ENCODE measurements around the gene MCCC2. TPM values are rescaled to one million over a fixed set of nuclear protein-coding genes. Genes with fewer than 3 reads are reported as not detected.

MCCC2 gene
- polyA plus RNA-seq, 1 donor (not counting 4 experiments of a cell fraction or from before 2014, with no cell fraction given): 52.5 TPM

DNA sequence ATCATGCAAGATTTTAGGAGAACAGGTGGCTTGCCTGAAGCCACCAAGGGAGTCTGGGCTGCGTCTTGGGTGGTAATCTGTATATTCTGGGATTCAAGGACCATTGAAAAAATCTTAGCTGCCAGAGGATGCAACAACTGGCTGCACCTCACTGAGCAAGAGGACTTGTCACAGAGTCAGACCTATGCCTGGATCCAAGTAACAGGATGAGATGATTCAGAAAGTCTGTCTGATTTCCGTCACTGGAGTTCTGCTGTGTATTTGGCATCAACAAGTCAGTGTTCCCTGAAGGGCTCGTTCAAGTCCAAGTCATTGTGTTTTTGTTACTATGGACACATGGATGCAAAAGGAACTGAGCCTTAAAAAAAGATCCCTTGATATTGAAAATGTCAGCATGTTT, 94.2 kb downstream of the MCCC2 start:
- Histone ChIP-seq H3K27me3 (ENCODE audit: control insufficient read depth, extremely low read depth, insufficient read depth, low read length) (peaks cover 8% of the 10 kb centered on the region), H2AFZ (ENCODE audit: control insufficient read depth, low read length) (no peak overlapping the region), H3K4me3 (ENCODE audit: control insufficient read depth in 2 of 3, extremely low read depth in 1 of 3, insufficient read depth in 2 of 3, low read depth in 1 of 3, low read length in 3 of 3) (no peak overlapping the region), H3K4me1 (ENCODE audit: control insufficient read depth, extremely low read depth, insufficient read depth, low read length) (no peaks in the 10 kb centered on the region), H4K20me1 (ENCODE audit: control insufficient read depth, extremely low read depth, insufficient read depth, low read length) (no peaks in the 10 kb centered on the region), H3K79me2 (ENCODE audit: control insufficient read depth, insufficient read depth, low read length) (no peaks in the 10 kb centered on the region), H3K9ac (ENCODE audit: control insufficient read depth, extremely low read depth, insufficient read depth, low read length) (no peak overlapping the region), H3K4me2 (ENCODE audit: control insufficient read depth, extremely low read depth, insufficient read depth, low read depth, low read length) (no peak overlapping the region), H3K27ac (ENCODE audit: control insufficient read depth, insufficient read depth, low read length) (no peak overlapping the region), H3K9me3 (ENCODE audit: control insufficient read depth, low read depth, low read length) (no peaks in the 10 kb centered on the region), H3K36me3 (ENCODE audit: control insufficient read depth in 2 of 2, extremely low read depth in 1 of 2, insufficient read depth in 2 of 2, low read length in 2 of 2) (no peaks in the 10 kb centered on the region), H3K9me1 (ENCODE audit: control insufficient read depth, extremely low read depth, insufficient read depth, low read length) (no peaks in the 10 kb centered on the region)
- dilution Hi-C loops (cut with MboI; ENCODE audit: extremely low pct_ligation_motif_present, low sequenced_read_pairs): no loop called here
- FAIRE-seq: no peak
- DNase-seq (ENCODE audit: low read depth, low spot score): no peak
- TF ChIP-seq, protein P1, sequence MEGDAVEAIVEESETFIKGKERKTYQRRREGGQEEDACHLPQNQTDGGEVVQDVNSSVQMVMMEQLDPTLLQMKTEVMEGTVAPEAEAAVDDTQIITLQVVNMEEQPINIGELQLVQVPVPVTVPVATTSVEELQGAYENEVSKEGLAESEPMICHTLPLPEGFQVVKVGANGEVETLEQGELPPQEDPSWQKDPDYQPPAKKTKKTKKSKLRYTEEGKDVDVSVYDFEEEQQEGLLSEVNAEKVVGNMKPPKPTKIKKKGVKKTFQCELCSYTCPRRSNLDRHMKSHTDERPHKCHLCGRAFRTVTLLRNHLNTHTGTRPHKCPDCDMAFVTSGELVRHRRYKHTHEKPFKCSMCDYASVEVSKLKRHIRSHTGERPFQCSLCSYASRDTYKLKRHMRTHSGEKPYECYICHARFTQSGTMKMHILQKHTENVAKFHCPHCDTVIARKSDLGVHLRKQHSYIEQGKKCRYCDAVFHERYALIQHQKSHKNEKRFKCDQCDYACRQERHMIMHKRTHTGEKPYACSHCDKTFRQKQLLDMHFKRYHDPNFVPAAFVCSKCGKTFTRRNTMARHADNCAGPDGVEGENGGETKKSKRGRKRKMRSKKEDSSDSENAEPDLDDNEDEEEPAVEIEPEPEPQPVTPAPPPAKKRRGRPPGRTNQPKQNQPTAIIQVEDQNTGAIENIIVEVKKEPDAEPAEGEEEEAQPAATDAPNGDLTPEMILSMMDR (optimal IDR thresholded peaks at IDR 0.05 in 1 of 3, IDR thresholded peaks at IDR 0.05 in 1 of 3, conservative IDR thresholded peaks at IDR 0.05 in 1 of 3; ENCODE audit: extremely low read depth in 1 of 3, insufficient read depth in 2 of 3, low read length in 3 of 3): no peak
- no peak for TF ChIP-seq EZH2 (IDR thresholded peaks at IDR 0.05; ENCODE audit: low read length)

DNA sequence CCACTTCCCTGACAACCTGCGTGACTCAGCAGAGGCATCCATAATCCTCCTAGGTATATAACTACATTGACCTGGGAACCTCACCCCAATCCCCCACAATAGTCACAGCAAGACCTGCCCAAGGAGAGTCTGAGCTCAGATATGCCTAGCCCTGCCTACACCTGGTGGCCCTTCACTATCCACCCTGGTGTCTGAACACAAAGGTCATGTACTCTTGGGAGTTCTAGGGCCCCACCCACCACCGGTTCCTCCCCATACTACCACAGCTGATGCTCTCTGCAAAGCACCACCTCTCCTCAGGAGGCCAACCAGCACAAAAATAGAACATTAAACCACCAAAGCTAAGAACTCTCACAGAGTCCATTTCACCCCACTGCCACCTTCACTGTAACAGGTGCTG, 97.2 kb downstream of the MCCC2 start:
- H3K4me1 ChIP-seq (ENCODE audit: control insufficient read depth, extremely low read depth, insufficient read depth, low read length): no peaks in the 10 kb centered on the region
- no peaks in the 10 kb centered on the region for H4K20me1 ChIP-seq (ENCODE audit: control insufficient read depth, extremely low read depth, insufficient read depth, low read length)
- no peaks in the 10 kb centered on the region for H3K79me2 ChIP-seq (ENCODE audit: control insufficient read depth, insufficient read depth, low read length)
- peaks cover under 1% of the 10 kb centered on the region for H3K27me3 ChIP-seq (ENCODE audit: control insufficient read depth, extremely low read depth, insufficient read depth, low read length)
- no peak overlapping the region for H3K4me2 ChIP-seq (ENCODE audit: control insufficient read depth, extremely low read depth, insufficient read depth, low read depth, low read length)
- TF ChIP-seq, protein P1 (optimal IDR thresholded peaks at IDR 0.05 in 1 of 3, IDR thresholded peaks at IDR 0.05 in 1 of 3, conservative IDR thresholded peaks at IDR 0.05 in 1 of 3; ENCODE audit: extremely low read depth in 1 of 3, insufficient read depth in 2 of 3, low read length in 3 of 3): no peak
- no peak for TF ChIP-seq EZH2 (IDR thresholded peaks at IDR 0.05; ENCODE audit: low read length)
- dilution Hi-C loops (cut with MboI; ENCODE audit: extremely low pct_ligation_motif_present, low sequenced_read_pairs): no loop called here
- no peaks in the 10 kb centered on the region for H3K36me3 ChIP-seq (ENCODE audit: control insufficient read depth in 2 of 2, extremely low read depth in 1 of 2, insufficient read depth in 2 of 2, low read length in 2 of 2)
- no peaks in the 10 kb centered on the region for H3K9me3 ChIP-seq (ENCODE audit: control insufficient read depth, low read depth, low read length)
- H3K9me1 ChIP-seq (ENCODE audit: control insufficient read depth, extremely low read depth, insufficient read depth, low read length): no peaks in the 10 kb centered on the region
- FAIRE-seq: no peak
- no peak for DNase-seq (ENCODE audit: low read depth, low spot score)
- no peak overlapping the region for H3K27ac ChIP-seq (ENCODE audit: control insufficient read depth, insufficient read depth, low read length)
- no peak overlapping the region for H3K4me3 ChIP-seq (ENCODE audit: control insufficient read depth in 2 of 3, extremely low read depth in 1 of 3, insufficient read depth in 2 of 3, low read depth in 1 of 3, low read length in 3 of 3)
- H3K9ac ChIP-seq (ENCODE audit: control insufficient read depth, extremely low read depth, insufficient read depth, low read length): no peak overlapping the region
- H2AFZ ChIP-seq (ENCODE audit: control insufficient read depth, low read length): no peak overlapping the region
